HepG2 (cell line): Measurements from ENCODE around the gene PRR36. TPM values are rescaled to one million over a fixed set of nuclear protein-coding genes. Genes with fewer than 3 reads are reported as not detected.
A peak's percentile ranks its signal among the peaks of the same experiment; 100 is the strongest.

Experiments
- EED ChIP-seq: sonication (generic); formaldehyde crosslinking; IDR thresholded peaks from 2 replicates; pipeline ENCODE4 v1.5.0; 2020; ENCODE audit warnings: mild to moderate bottlenecking, missing genetic modification reagents
- ELF3 ChIP-seq: IDR thresholded peaks from 2 replicates; pipeline ENCODE4 v1.6.1; 2016; ENCODE audit warnings: missing genetic modification reagents, missing compliant biosample characterization
- HNRNPH1 ChIP-seq: fragments of 200-400 bp; formaldehyde crosslinking; optimal IDR thresholded peaks from 2 replicates; pipeline ENCODE3; 2017; ENCODE audit warnings: mild to moderate bottlenecking, low read depth, low read length
- HOXA7 ChIP-seq: sonication (generic); formaldehyde crosslinking; IDR thresholded peaks from 2 replicates; pipeline ENCODE4 v1.8.1; 2022; ENCODE audit warnings: mild to moderate bottlenecking, missing genetic modification reagents, moderate library complexity
- HOXD1 ChIP-seq: sonication (generic); formaldehyde crosslinking; IDR thresholded peaks from 2 replicates; pipeline ENCODE4 v1.5.0; 2020; ENCODE audit warnings: missing genetic modification reagents
- IKZF4 ChIP-seq: sonication (generic); formaldehyde crosslinking; IDR thresholded peaks from 2 replicates; pipeline ENCODE4 v1.5.1; 2020; ENCODE audit warnings: borderline replicate concordance, mild to moderate bottlenecking, low read depth, missing genetic modification reagents; ENCODE audit errors: not compliant biosample characterization
- MTA1 ChIP-seq: sonication (generic); formaldehyde crosslinking; IDR thresholded peaks from 2 replicates; pipeline ENCODE4 v1.4.0; 2020; ENCODE audit warnings: missing genetic modification reagents, mild to moderate bottlenecking, borderline replicate concordance
- RBFOX2 ChIP-seq: fragments of 200-400 bp; formaldehyde crosslinking; IDR thresholded peaks from 2 replicates; pipeline ENCODE4 v1.6.1; 2017; ENCODE audit warnings: low read depth, mild to moderate bottlenecking, low read length
- SIN3B ChIP-seq: fragments of 150-350 bp; IDR thresholded peaks from 2 replicates; pipeline ENCODE4 v1.6.1; 2014; ENCODE audit warnings: low read length
- SP140L ChIP-seq: sonication (generic); formaldehyde crosslinking; IDR thresholded peaks from 2 replicates; pipeline ENCODE4 v1.4.0; 2020; ENCODE audit warnings: missing genetic modification reagents, borderline replicate concordance
- SP4 ChIP-seq: sonication (generic); formaldehyde crosslinking; IDR thresholded peaks from 2 replicates; pipeline ENCODE4 v1.8.1; 2023; ENCODE audit warnings: mild to moderate bottlenecking, missing genetic modification reagents
- ZKSCAN5 ChIP-seq: sonication (generic); formaldehyde crosslinking; IDR thresholded peaks from 2 replicates; pipeline ENCODE4 v1.5.1; 2020; ENCODE audit warnings: mild to moderate bottlenecking, missing genetic modification reagents
- ZNF12 ChIP-seq: sonication (generic); formaldehyde crosslinking; IDR thresholded peaks from 2 replicates; pipeline ENCODE4 v1.5.0; 2020; ENCODE audit warnings: missing genetic modification reagents
- ZNF225 ChIP-seq: sonication (generic); formaldehyde crosslinking; IDR thresholded peaks from 2 replicates; pipeline ENCODE4 v1.4.0; 2020; ENCODE audit warnings: mild to moderate bottlenecking, missing genetic modification reagents
- ZNF569 ChIP-seq: sonication (generic); formaldehyde crosslinking; IDR thresholded peaks from 2 replicates; pipeline ENCODE4 v1.5.0; 2020; ENCODE audit warnings: mild to moderate bottlenecking, missing genetic modification reagents, moderate library complexity, borderline replicate concordance
- ZNF605 ChIP-seq: sonication (generic); formaldehyde crosslinking; IDR thresholded peaks from 2 replicates; pipeline ENCODE4 v1.8.0; 2022; ENCODE audit warnings: mild to moderate bottlenecking, missing genetic modification reagents
- ZNF615 ChIP-seq: sonication (generic); formaldehyde crosslinking; IDR thresholded peaks from 2 replicates; pipeline ENCODE4 v1.5.0; 2020; ENCODE audit warnings: mild to moderate bottlenecking, missing genetic modification reagents, borderline replicate concordance
- polyA plus RNA-seq, 8 experiments: library from polyadenylated mRNA; depleted of rRNA in 3 of 8; stranded (reverse) in 7 of 8; unstranded in 1 of 8; fragments of >200 nt; fragmentation: Illumina TruSeq in 4 of 8; extraction: Trizol in 4 of 8; gene quantifications; 2 replicates each; pipeline versions ENCODE4 v1.2.1 to v1.2.3, GENCODE V29; 2011 to 2016; ENCODE audit warnings: low read depth in 4 of 8, missing spikeins in 1 of 8, mixed read lengths in 1 of 8; ENCODE audit not compliant: insufficient read depth in 1 of 8
- total RNA-seq, 5 experiments: library from RNA; depleted of rRNA; stranded (reverse); fragments of >200 nt; fragmentation: Illumina TruSeq; extraction: Trizol; gene quantifications; 2 replicates each; pipeline ENCODE4 v1.2.3, GENCODE V29; 2016; ENCODE audit warnings: low read depth in 1 of 5
- TF ChIP-seq, protein P1 (sequence below): sonication (generic); formaldehyde crosslinking; IDR thresholded peaks from 2 replicates; pipeline ENCODE4 v1.9.0; 2021; ENCODE audit warnings: missing genetic modification reagents, mild to moderate bottlenecking, borderline replicate concordance
- TF ChIP-seq, protein P2 (sequence below): sonication (generic); formaldehyde crosslinking; conservative IDR thresholded peaks from 2 replicates; pipeline ENCODE4 v1.4.0; 2020; ENCODE audit warnings: missing genetic modification reagents
- TF ChIP-seq, protein P3 (sequence below): sonication (generic); formaldehyde crosslinking; IDR thresholded peaks from 2 replicates; pipeline ENCODE4 v1.8.0; 2023; ENCODE audit warnings: mild to moderate bottlenecking, missing genetic modification reagents
- TF ChIP-seq, protein P4 (sequence below): sonication (generic); formaldehyde crosslinking; IDR thresholded peaks from 2 replicates; pipeline ENCODE4 v1.5.0; 2020; ENCODE audit warnings: missing genetic modification reagents
- TF ChIP-seq, protein P5 (sequence below): IDR thresholded peaks from 2 replicates; pipeline ENCODE4 v1.6.1; 2016; ENCODE audit warnings: missing compliant biosample characterization, missing genetic modification reagents, borderline replicate concordance

Gene PRR36
- total and polyA plus RNA-seq, 2 of the 13 experiments (the other 11 are each of a cell fraction or from before 2014, with no cell fraction given), result 0.07 to 0.17 TPM

DNA sequence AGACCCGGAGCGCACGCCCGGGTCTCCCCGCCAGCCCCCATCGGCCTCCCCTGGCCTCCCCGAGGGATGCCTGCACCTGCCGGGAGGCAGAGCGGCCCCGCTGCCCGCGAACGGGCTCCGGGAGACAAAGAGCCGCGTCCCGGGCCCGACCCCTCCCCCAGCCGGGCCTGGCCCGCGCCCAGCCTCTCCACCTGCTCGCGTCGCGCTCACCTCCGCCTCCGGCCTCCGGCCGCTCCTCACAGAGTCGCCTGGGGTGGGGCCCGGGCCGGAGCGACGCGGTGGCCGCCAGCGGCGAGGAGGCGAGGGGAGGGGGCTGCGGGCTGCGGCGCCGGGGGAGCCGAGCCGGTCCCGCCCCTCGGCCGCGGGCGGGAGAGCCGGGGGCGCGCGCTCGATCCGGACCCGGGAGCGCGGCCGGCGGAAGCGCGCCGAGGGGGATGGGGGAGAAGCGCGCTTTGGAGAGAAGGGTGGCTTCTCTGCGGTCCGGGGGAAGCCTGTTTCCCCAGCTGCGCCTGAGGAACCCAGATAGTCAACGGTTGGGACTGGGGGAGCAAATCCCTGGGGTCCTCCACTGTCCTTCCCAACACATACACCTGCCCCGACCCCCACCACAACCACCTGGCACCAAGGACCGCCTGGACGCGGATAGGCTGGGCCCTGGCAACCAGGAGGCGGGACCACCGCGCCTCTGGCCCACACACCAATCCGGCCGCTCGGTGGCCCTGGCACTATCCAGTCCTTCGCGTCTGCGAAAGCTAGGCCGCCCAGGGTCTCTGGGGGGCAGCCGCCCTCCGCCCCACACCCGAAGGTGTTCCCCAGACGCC lies at the start of gene PRR36 (continued):
- TF ChIP-seq MTA1 (no peak), EED (no peak), RBFOX2 (no peak), ZNF605 (peak; percentile 78; the same call in 1 of the 2 replicates), ZNF225 (no peak), SIN3B (no peak), ZNF12 (CRISPR knock-in tag) (no peak), ZNF569 (no peak), HOXA7 (CRISPR knock-in tag) (no peak), SP4 (CRISPR knock-in tag) (peak; percentile 42; the same call in 1 of the 2 replicates), IKZF4 (CRISPR knock-in tag) (no peak), HNRNPH1 (no peak), HOXD1 (CRISPR knock-in tag) (no peak), SP140L (CRISPR knock-in tag) (no peak), ZKSCAN5 (CRISPR knock-in tag) (no peak), ELF3 (CRISPR knock-in tag) (0 out of 2 replicates have a peak, but pooled peaks have one; percentile 7), ZNF615 (CRISPR knock-in tag) (no peak)
- TF ChIP-seq, protein P1, sequence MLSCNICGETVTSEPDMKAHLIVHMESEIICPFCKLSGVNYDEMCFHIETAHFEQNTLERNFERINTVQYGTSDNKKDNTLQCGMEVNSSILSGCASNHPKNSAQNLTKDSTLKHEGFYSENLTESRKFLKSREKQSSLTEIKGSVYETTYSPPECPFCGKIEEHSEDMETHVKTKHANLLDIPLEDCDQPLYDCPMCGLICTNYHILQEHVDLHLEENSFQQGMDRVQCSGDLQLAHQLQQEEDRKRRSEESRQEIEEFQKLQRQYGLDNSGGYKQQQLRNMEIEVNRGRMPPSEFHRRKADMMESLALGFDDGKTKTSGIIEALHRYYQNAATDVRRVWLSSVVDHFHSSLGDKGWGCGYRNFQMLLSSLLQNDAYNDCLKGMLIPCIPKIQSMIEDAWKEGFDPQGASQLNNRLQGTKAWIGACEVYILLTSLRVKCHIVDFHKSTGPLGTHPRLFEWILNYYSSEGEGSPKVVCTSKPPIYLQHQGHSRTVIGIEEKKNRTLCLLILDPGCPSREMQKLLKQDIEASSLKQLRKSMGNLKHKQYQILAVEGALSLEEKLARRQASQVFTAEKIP (CRISPR knock-in tag), result no peak
- TF ChIP-seq, protein P2, sequence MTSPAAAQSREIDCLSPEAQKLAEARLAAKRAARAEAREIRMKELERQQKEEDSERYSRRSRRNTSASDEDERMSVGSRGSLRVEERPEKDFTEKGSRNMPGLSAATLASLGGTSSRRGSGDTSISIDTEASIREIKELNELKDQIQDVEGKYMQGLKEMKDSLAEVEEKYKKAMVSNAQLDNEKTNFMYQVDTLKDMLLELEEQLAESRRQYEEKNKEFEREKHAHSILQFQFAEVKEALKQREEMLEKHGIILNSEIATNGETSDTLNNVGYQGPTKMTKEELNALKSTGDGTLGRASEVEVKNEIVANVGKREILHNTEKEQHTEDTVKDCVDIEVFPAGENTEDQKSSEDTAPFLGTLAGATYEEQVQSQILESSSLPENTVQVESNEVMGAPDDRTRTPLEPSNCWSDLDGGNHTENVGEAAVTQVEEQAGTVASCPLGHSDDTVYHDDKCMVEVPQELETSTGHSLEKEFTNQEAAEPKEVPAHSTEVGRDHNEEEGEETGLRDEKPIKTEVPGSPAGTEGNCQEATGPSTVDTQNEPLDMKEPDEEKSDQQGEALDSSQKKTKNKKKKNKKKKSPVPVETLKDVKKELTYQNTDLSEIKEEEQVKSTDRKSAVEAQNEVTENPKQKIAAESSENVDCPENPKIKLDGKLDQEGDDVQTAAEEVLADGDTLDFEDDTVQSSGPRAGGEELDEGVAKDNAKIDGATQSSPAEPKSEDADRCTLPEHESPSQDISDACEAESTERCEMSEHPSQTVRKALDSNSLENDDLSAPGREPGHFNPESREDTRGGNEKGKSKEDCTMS (CRISPR knock-in tag), result no peak
- TF ChIP-seq, protein P3, sequence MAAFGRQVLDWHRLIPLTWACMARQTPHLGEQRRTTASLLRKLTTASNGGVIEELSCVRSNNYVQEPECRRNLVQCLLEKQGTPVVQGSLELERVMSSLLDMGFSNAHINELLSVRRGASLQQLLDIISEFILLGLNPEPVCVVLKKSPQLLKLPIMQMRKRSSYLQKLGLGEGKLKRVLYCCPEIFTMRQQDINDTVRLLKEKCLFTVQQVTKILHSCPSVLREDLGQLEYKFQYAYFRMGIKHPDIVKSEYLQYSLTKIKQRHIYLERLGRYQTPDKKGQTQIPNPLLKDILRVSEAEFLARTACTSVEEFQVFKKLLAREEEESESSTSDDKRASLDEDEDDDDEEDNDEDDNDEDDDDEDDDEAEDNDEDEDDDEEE, result peak; percentile 46; the same call in 1 of the 2 replicates
- TF ChIP-seq, protein P4, sequence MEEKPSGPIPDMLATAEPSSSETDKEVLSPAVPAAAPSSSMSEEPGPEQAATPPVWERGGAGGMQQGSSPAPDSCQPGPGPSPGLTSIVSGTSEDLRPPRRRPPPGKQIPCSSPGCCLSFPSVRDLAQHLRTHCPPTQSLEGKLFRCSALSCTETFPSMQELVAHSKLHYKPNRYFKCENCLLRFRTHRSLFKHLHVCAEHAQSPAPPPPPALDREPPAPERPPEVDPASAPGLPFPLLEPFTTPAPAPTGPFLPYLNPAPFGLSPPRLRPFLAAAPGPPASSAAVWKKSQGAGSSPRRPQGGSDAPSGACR (CRISPR knock-in tag), result no peak
- TF ChIP-seq, protein P5, sequence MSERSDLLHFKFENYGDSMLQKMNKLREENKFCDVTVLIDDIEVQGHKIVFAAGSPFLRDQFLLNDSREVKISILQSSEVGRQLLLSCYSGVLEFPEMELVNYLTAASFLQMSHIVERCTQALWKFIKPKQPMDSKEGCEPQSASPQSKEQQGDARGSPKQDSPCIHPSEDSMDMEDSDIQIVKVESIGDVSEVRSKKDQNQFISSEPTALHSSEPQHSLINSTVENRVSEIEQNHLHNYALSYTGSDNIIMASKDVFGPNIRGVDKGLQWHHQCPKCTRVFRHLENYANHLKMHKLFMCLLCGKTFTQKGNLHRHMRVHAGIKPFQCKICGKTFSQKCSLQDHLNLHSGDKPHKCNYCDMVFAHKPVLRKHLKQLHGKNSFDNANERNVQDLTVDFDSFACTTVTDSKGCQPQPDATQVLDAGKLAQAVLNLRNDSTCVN (CRISPR knock-in tag), result no peak
